Bronchial epithelial cell (primary cell): Measurements from ENCODE around the gene KCND3. TPM values are rescaled to one million over a fixed set of nuclear protein-coding genes. Genes with fewer than 3 reads are reported as not detected.

Experiments
- DNase-seq: peaks from one replicate; pipeline ENCODE4 v3.0.0-alpha.2; 2010; ENCODE audit warnings: low read depth
- FAIRE-seq: peaks from 2 replicates; lab custom pipeline; 2011; peaks lifted over from hg19 to GRCh38; lab: Jason Lieb, UNC
- H3K27me3 ChIP-seq: 2 replicates; pipeline ENCODE4 v1.5.1; 2011; ENCODE audit warnings: low read length; ENCODE audit not compliant: control insufficient read depth, insufficient read depth
- H3K36me3 ChIP-seq: 2 replicates; pipeline ENCODE4 v1.5.1; 2011; ENCODE audit warnings: low read length; ENCODE audit not compliant: control insufficient read depth, insufficient read depth
- H3K4me3 ChIP-seq: 2 replicates; pipeline ENCODE4 v1.5.1; 2011; ENCODE audit warnings: mild to moderate bottlenecking, low read depth, low read length, control low read depth
- total RNA-seq: library from RNA; depleted of rRNA; stranded (reverse); fragments of >200 nt; gene quantifications from 2 replicates; pipeline ENCODE4 v1.2.1, GENCODE V29; 2014
- TF ChIP-seq, protein P1 (sequence below): IDR thresholded peaks from 2 replicates; pipeline ENCODE4 v1.5.1; 2011; ENCODE audit warnings: mild to moderate bottlenecking, moderate library complexity, low read length, control low read depth, inconsistent platforms; ENCODE audit not compliant: insufficient read depth, severe bottlenecking

Gene KCND3
- total RNA-seq, 1 donor from 2014 or later, result under 0.01 TPM

GRCh38 chr1:111786669-111787207 lies 202.7 kb downstream of the KCND3 start:
- no peak overlapping the region for H3K4me3 ChIP-seq
- DNase-seq (no peak), FAIRE-seq (no peak)
- H3K36me3 ChIP-seq, result no peaks in the 10 kb centered on the region
- peaks cover 3% of the 10 kb centered on the region for H3K27me3 ChIP-seq
- TF ChIP-seq, protein P1, sequence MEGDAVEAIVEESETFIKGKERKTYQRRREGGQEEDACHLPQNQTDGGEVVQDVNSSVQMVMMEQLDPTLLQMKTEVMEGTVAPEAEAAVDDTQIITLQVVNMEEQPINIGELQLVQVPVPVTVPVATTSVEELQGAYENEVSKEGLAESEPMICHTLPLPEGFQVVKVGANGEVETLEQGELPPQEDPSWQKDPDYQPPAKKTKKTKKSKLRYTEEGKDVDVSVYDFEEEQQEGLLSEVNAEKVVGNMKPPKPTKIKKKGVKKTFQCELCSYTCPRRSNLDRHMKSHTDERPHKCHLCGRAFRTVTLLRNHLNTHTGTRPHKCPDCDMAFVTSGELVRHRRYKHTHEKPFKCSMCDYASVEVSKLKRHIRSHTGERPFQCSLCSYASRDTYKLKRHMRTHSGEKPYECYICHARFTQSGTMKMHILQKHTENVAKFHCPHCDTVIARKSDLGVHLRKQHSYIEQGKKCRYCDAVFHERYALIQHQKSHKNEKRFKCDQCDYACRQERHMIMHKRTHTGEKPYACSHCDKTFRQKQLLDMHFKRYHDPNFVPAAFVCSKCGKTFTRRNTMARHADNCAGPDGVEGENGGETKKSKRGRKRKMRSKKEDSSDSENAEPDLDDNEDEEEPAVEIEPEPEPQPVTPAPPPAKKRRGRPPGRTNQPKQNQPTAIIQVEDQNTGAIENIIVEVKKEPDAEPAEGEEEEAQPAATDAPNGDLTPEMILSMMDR, result no peak

GRCh38 chr1:111784273-111784901 lies 205.1 kb downstream of the KCND3 start:
- FAIRE-seq (no peak), DNase-seq (no peak)
- TF ChIP-seq, protein P1, result no peak
- peaks cover 3% of the 10 kb centered on the region for H3K27me3 ChIP-seq
- H3K4me3 ChIP-seq, result no peak overlapping the region
- no peaks in the 10 kb centered on the region for H3K36me3 ChIP-seq

DNA sequence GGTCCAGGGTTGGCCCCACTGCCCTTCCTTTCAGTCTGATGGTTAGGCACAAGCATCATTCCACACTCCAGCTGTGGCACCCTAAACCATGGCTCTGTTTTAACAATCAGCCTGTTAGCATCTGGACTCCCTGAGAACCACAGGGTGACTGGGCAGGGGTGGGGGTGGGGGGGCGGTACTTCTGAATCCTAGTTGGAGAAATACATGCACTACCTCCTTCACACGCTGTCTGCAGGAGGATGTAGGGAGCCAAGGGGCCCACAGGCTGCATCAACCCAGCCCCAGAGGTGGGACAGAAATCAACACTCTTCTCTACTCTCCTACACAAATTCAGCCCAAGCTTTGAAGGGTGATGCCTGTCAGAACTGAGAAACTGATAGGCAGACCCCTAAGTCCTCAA lies 209.9 kb downstream of the KCND3 start:
- Histone ChIP-seq H3K4me3 (no peak overlapping the region), H3K36me3 (no peaks in the 10 kb centered on the region), H3K27me3 (peaks cover 2% of the 10 kb centered on the region)
- FAIRE-seq, result no peak
- TF ChIP-seq, protein P1, result no peak
- no peak for DNase-seq

DNA sequence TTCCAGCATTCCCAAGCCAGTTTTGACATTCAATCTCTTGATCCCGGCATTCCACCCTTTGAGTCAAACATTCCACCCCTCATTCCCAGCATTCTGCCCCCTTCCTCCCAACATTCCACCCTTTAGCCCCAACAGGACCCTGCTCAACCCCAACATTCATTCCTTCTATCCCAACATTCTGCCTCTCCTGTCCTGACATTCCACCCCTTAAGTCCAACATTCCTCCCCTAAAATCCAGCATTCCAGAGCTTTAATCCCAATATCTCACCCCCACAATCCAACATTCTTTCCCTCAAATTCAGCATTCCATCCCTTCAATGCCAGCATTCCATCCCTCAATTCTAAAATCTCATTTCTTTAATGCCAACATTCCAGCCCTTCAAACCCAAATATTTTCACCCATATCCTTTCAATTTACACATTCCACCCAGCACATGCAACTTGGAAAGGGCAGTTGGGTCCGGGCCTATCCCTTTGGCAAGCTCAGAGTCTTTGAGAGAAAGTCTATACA lies 210.9 kb downstream of the KCND3 start:
- H3K27me3 ChIP-seq, result peaks cover 2% of the 10 kb centered on the region
- no peak overlapping the region for H3K4me3 ChIP-seq
- FAIRE-seq (no peak), DNase-seq (no peak)
- TF ChIP-seq, protein P1, result no peak
- H3K36me3 ChIP-seq, result no peaks in the 10 kb centered on the region

DNA sequence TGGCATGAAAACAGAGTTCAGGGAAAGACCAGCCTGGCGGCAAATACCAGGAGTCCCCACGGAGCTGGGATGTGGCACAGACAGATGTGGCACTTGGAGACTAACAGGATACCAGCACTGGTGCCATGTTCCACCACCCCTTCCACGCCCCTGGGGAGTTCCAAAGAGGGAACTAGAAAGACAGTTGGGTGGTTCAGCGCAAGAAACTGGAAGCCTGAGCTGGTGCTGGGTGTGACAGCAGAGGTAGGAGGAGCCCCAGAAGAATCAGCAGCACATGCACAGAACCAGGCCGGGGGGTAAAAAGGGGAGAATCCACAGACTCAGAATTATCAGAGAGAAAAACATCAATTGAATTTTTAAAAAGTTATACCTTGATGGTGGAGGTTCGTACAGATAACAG lies 211.4 kb downstream of the KCND3 start:
- no peak overlapping the region for H3K4me3 ChIP-seq
- FAIRE-seq (no peak), DNase-seq (no peak)
- H3K36me3 ChIP-seq, result no peaks in the 10 kb centered on the region
- peaks cover 2% of the 10 kb centered on the region for H3K27me3 ChIP-seq
- TF ChIP-seq, protein P1, result no peak
